CD14-positive monocyte (primary cell): Measurements from ENCODE around the gene NGFR. TPM values are rescaled to one million over a fixed set of nuclear protein-coding genes. Genes with fewer than 3 reads are reported as not detected.

Experiments used
- DNase-seq, 3 donors: peaks; one replicate each; pipeline ENCODE4 v3.0.0-alpha.2; 2011 to 2022
- H2AFZ ChIP-seq: 2 replicates; pipeline ENCODE4 v1.6.0; 2012; ENCODE audit warnings: mild to moderate bottlenecking, low read depth, low read length, inconsistent platforms; ENCODE audit not compliant: insufficient read depth, poor library complexity, severe bottlenecking
- H3K27ac ChIP-seq, 2 donors: 1 replicate in 1 of 2; 2 replicates in 1 of 2; pipeline ENCODE4 v1.5.1; 2012 to 2013; ENCODE audit warnings: low read length in 2 of 2, control low read depth in 1 of 2, inconsistent platforms in 1 of 2, low read depth in 1 of 2, mild to moderate bottlenecking in 1 of 2
- H3K27me3 ChIP-seq, 2 donors: one replicate each; pipeline versions ENCODE4 v1.6.0 to v1.6.1; 2011 to 2013; ENCODE audit warnings: low read length in 2 of 2; ENCODE audit not compliant: control insufficient read depth in 2 of 2, insufficient read depth in 2 of 2
- H3K36me3 ChIP-seq, 2 donors: replicated peaks in 1 of 2; 1 replicate in 1 of 2; 2 replicates in 1 of 2; pipeline versions ENCODE4 v1.5.1 to v1.6.1; 2012 to 2013; ENCODE audit warnings: low read length in 2 of 2, control low read depth in 1 of 2, inconsistent platforms in 1 of 2, mild to moderate bottlenecking in 1 of 2; ENCODE audit not compliant: insufficient read depth in 2 of 2, control insufficient read depth in 1 of 2
- H3K4me1 ChIP-seq, 2 donors: 1 replicate in 1 of 2; 2 replicates in 1 of 2; pipeline versions ENCODE4 v1.5.1 to v1.6.1; 2012 to 2013; ENCODE audit warnings: low read length in 2 of 2, control low read depth in 1 of 2, inconsistent platforms in 1 of 2, mild to moderate bottlenecking in 1 of 2, moderate library complexity in 1 of 2; ENCODE audit not compliant: insufficient read depth in 2 of 2, control insufficient read depth in 1 of 2
- H3K4me2 ChIP-seq: replicated peaks from 2 replicates; pipeline ENCODE3; 2012; ENCODE audit warnings: low read length, moderate library complexity, mild to moderate bottlenecking; ENCODE audit not compliant: poor library complexity, severe bottlenecking; ENCODE audit errors: extremely low read depth
- H3K4me3 ChIP-seq, 3 experiments: fragments of 200-600 bp in 1 of 3; sonication (generic) in 1 of 3; replicated peaks in 1 of 3; 1 replicate in 2 of 3; 2 replicates in 1 of 3; pipeline ENCODE4 v1.5.1; 2011 to 2013; ENCODE audit warnings: low read length in 3 of 3, mild to moderate bottlenecking in 3 of 3, control low read depth in 2 of 3, low read depth in 2 of 3, inconsistent platforms in 1 of 3, moderate library complexity in 1 of 3
- H3K79me2 ChIP-seq: 2 replicates; pipeline ENCODE4 v1.6.0; 2012; ENCODE audit warnings: mild to moderate bottlenecking, control low read depth, inconsistent platforms, low read length, moderate library complexity; ENCODE audit not compliant: insufficient read depth
- H3K9ac ChIP-seq: 2 replicates; pipeline ENCODE4 v1.6.0; 2017; ENCODE audit warnings: low read length, mild to moderate bottlenecking; ENCODE audit not compliant: insufficient read depth, poor library complexity, severe bottlenecking
- H3K9me3 ChIP-seq, 2 donors: replicated peaks in 1 of 2; 1 replicate in 1 of 2; 2 replicates in 1 of 2; pipeline versions ENCODE4 v1.5.1 to v1.6.1; 2012 to 2013; ENCODE audit warnings: low read length in 2 of 2, control low read depth in 1 of 2; ENCODE audit not compliant: control insufficient read depth in 1 of 2, insufficient read depth in 1 of 2
- H4K20me1 ChIP-seq: 2 replicates; pipeline ENCODE4 v1.6.0; 2012; ENCODE audit warnings: mild to moderate bottlenecking, low read length, control low read depth, moderate library complexity; ENCODE audit not compliant: insufficient read depth
- H3K27ac Mint-ChIP-seq, 7 donors: one replicate each; pipeline ENCODE4 v1.8.0; 2020; ENCODE audit warnings: mild to moderate bottlenecking in 7 of 7, mixed read lengths in 7 of 7, moderate library complexity in 6 of 7, inconsistent platforms in 2 of 7
- H3K27me3 Mint-ChIP-seq, 3 donors: one replicate each; pipeline ENCODE4 v1.8.0; 2021 to 2022; ENCODE audit warnings: low read depth in 3 of 3, mild to moderate bottlenecking in 3 of 3, mixed read lengths in 3 of 3, moderate library complexity in 3 of 3, inconsistent platforms in 1 of 3
- H3K36me3 Mint-ChIP-seq, 2 donors: one replicate each; pipeline ENCODE4 v1.8.0; 2020; ENCODE audit warnings: mixed read lengths in 2 of 2, inconsistent platforms in 1 of 2, mild to moderate bottlenecking in 1 of 2
- H3K4me1 Mint-ChIP-seq: one replicate; pipeline ENCODE4 v1.8.0; 2020; ENCODE audit warnings: mild to moderate bottlenecking, mixed read lengths
- H3K4me3 Mint-ChIP-seq, 2 donors: one replicate each; pipeline ENCODE4 v1.8.0; 2020; ENCODE audit warnings: mild to moderate bottlenecking in 2 of 2, mixed read lengths in 2 of 2, moderate library complexity in 1 of 2
- H3K9me3 Mint-ChIP-seq, 7 donors: one replicate each; pipeline ENCODE4 v1.8.0; 2020 to 2022; ENCODE audit warnings: mixed read lengths in 7 of 7, mild to moderate bottlenecking in 6 of 7, moderate library complexity in 6 of 7, inconsistent platforms in 2 of 7
- WGBS: methylation state at CpG from one replicate; pipeline ENCODE4 v1.1.5; 2013; ENCODE audit warnings: missing lambda C conversion rate; ENCODE audit not compliant: insufficient coverage; 5-methylcytosine and 5-hydroxymethylcytosine counted together
- intact Hi-C, 2 donors: fragments of 100-400 bp; cut with micrococcal nuclease; formaldehyde crosslinking; loops; one replicate each; pipeline versions ENCODE4 v1.15.0 to v1.15.1; 2023
- polyA plus RNA-seq, 3 donors: library from polyadenylated mRNA; depleted of rRNA in 1 of 3; unstranded in 2 of 3; stranded (reverse) in 1 of 3; fragments of 300-500 nt in 2 of 3; fragments of >200 nt in 1 of 3; fragmentation: Illumina TruSeq in 2 of 3; gene quantifications; 1 replicate in 2 of 3; 2 replicates in 1 of 3; pipeline ENCODE4 v1.2.3, GENCODE V29; 2012 to 2021
- TF ChIP-seq, protein P1 (sequence below): fragments of 200-600 bp; IDR thresholded peaks from one replicate; pipeline ENCODE4 v1.8.0; 2022; ENCODE audit warnings: antibody characterized with exemption, mild to moderate bottlenecking

The NGFR gene
- polyA plus RNA-seq, 3 donors = 0.05 to 0.19 TPM; not detected in 1

GRCh38 chr17:49461580-49461979 lies 33.5 kb upstream of the NGFR start:
- Histone ChIP-seq H3K4me2 (no peak overlapping the region), H3K4me3 (no peak overlapping the region), H3K9ac (no peak overlapping the region), H3K36me3 (no peaks in the 10 kb centered on the region), H3K4me1 (no peaks in the 10 kb centered on the region), H4K20me1 (no peaks in the 10 kb centered on the region), H3K79me2 (no peaks in the 10 kb centered on the region), H3K27me3 (peaks cover 0 to 33% of the 10 kb centered on the region in 2 donors), H3K27ac (no peak overlapping the region), H2AFZ (no peak overlapping the region), H3K9me3 (peaks cover 4 to 8% of the 10 kb centered on the region in 2 donors)
- peaks cover 26 to 49% (median 43%) of the 10 kb centered on the region in 3 donors for H3K27me3 Mint-ChIP-seq
- WGBS = 42% methylated on average over 2 of the region's 2 CpGs
- no peaks in the 10 kb centered on the region for H3K4me1 Mint-ChIP-seq
- DNase-seq = no peak
- intact Hi-C loops = no loop called here
- H3K4me3 Mint-ChIP-seq = no peak overlapping the region
- no peak overlapping the region for H3K27ac Mint-ChIP-seq
- H3K9me3 Mint-ChIP-seq = peaks cover 2 to 13% (median 6%) of the 10 kb centered on the region in 7 donors
- no peaks in the 10 kb centered on the region for H3K36me3 Mint-ChIP-seq
- TF ChIP-seq, protein P1, sequence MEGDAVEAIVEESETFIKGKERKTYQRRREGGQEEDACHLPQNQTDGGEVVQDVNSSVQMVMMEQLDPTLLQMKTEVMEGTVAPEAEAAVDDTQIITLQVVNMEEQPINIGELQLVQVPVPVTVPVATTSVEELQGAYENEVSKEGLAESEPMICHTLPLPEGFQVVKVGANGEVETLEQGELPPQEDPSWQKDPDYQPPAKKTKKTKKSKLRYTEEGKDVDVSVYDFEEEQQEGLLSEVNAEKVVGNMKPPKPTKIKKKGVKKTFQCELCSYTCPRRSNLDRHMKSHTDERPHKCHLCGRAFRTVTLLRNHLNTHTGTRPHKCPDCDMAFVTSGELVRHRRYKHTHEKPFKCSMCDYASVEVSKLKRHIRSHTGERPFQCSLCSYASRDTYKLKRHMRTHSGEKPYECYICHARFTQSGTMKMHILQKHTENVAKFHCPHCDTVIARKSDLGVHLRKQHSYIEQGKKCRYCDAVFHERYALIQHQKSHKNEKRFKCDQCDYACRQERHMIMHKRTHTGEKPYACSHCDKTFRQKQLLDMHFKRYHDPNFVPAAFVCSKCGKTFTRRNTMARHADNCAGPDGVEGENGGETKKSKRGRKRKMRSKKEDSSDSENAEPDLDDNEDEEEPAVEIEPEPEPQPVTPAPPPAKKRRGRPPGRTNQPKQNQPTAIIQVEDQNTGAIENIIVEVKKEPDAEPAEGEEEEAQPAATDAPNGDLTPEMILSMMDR = no peak

GRCh38 chr17:49464049-49464448 lies 31.0 kb upstream of the NGFR start:
- peaks cover 4 to 8% of the 10 kb centered on the region in 2 donors for H3K9me3 ChIP-seq
- no peak for DNase-seq
- no peaks in the 10 kb centered on the region for H3K4me1 ChIP-seq
- Mint-ChIP-seq H3K4me1 (no peaks in the 10 kb centered on the region), H3K27ac (no peak overlapping the region), H3K4me3 (no peak overlapping the region), H3K9me3 (peaks cover 2 to 13% (median 6%) of the 10 kb centered on the region in 7 donors), H3K36me3 (no peaks in the 10 kb centered on the region), H3K27me3 (peaks cover 35 to 45% (median 45%) of the 10 kb centered on the region in 3 donors)
- H3K27ac ChIP-seq = no peak overlapping the region
- H2AFZ ChIP-seq = no peak overlapping the region
- no peaks in the 10 kb centered on the region for H3K79me2 ChIP-seq
- intact Hi-C loops = no loop called here
- H3K4me2 ChIP-seq = no peak overlapping the region
- H4K20me1 ChIP-seq = no peaks in the 10 kb centered on the region
- H3K9ac ChIP-seq = no peak overlapping the region
- no peaks in the 10 kb centered on the region for H3K36me3 ChIP-seq
- H3K27me3 ChIP-seq = peaks cover 3 to 36% of the 10 kb centered on the region in 2 donors
- H3K4me3 ChIP-seq = no peak overlapping the region
- WGBS = 100% methylated on average over 2 of the region's 2 CpGs
- TF ChIP-seq, protein P1 = no peak
